Measurements from ENCODE around the gene GPRC5C.
A peak's percentile ranks its signal among the peaks of the same experiment; 100 is the strongest.

Gene GPRC5C

DNA sequence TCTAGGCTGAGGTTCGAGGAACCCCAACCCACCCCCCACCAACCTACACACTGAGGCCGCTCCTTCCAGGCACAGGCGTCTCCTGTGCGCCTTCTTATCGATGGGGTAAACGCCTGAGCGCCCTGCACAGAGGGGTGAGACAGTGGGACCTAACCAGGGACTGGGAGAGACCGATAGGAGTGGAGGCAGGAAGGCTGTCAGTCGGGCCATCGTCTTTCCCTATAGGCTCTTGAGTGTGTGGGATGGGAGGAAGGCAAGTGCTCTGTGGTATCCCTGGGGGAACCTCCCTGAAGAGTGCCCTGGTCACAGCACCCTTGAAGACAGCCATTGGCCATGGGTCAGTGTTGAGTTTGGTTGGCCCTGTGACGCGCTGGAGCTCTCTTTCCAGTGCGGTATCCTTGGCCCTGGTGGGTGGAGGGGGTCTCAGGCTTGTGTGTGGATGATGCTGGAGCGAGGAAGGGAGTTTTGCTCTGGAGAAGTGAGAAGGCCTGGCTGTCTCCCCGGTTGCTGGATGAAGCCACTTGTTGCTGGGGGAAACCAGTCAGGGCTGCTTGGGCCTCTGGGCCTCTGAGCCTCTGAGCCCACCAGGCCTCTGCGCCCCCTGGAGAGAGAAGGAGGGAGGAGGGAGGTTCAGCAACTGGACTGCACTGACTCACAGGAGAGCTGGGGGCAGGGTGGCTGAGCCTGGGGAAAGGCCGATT, 1.7 kb downstream of the GPRC5C start:
- DNase-seq (ENCODE audit: low spot score): no peak

- no peak for DNase-seq (ENCODE audit: low spot score)
These were observed 4.0 kb downstream of the GPRC5C start for GRCh38 chr17:74435775-74436359.

DNA sequence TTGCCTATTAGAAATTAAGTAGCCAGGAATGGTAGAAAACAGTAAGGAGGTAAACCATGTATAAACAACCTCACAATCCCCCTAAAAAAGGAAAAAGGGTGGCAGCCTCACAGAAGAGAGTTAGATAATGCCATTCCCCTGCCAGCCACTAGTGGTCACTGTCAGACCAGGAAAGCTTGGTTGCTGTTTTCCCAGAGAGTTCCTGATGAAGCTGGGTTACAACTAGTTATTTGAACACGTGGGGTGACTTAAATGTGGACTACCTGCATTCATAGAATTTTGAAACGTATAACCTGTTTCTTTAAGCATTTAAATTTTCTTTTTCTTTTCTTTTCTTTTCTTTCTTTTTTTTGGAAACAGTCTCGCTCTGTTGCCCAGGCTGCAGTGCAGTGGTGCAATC, 5.8 kb downstream of the GPRC5C start:
- DNase-seq (ENCODE audit: low spot score): no peak

DNA sequence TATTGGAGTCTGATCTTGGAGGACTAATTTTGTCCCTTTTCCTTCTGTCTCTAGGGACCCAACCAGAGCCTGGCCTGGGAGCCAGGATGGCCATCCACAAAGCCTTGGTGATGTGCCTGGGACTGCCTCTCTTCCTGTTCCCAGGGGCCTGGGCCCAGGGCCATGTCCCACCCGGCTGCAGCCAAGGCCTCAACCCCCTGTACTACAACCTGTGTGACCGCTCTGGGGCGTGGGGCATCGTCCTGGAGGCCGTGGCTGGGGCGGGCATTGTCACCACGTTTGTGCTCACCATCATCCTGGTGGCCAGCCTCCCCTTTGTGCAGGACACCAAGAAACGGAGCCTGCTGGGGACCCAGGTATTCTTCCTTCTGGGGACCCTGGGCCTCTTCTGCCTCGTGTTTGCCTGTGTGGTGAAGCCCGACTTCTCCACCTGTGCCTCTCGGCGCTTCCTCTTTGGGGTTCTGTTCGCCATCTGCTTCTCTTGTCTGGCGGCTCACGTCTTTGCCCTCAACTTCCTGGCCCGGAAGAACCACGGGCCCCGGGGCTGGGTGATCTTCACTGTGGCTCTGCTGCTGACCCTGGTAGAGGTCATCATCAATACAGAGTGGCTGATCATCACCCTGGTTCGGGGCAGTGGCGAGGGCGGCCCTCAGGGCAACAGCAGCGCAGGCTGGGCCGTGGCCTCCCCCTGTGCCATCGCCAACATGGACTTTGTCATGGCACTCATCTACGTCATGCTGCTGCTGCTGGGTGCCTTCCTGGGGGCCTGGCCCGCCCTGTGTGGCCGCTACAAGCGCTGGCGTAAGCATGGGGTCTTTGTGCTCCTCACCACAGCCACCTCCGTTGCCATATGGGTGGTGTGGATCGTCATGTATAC, 8.0 kb downstream of the GPRC5C start:
- DNase-seq (ENCODE audit: low spot score): no peak

- no peak for DNase-seq (ENCODE audit: low spot score)
These were observed 9.6 kb downstream of the GPRC5C start for GRCh38 chr17:74441537-74441936.

GRCh38 chr17:74442291-74442669, 10.4 kb downstream of the GPRC5C start:
- no peak for DNase-seq (ENCODE audit: low spot score)

- DNase-seq (ENCODE audit: low spot score): peak; percentile 54
These were observed 11.0 kb downstream of the GPRC5C start for GRCh38 chr17:74442670-74443515.

GRCh38 chr17:74443516-74444296, 11.8 kb downstream of the GPRC5C start:
- DNase-seq (ENCODE audit: low spot score): no peak

- DNase-seq (ENCODE audit: low spot score): no peak
These were observed 12.5 kb downstream of the GPRC5C start for GRCh38 chr17:74444406-74444805.

GRCh38 chr17:74445158-74445557, 13.3 kb downstream of the GPRC5C start:
- no peak for DNase-seq (ENCODE audit: low spot score)

DNA sequence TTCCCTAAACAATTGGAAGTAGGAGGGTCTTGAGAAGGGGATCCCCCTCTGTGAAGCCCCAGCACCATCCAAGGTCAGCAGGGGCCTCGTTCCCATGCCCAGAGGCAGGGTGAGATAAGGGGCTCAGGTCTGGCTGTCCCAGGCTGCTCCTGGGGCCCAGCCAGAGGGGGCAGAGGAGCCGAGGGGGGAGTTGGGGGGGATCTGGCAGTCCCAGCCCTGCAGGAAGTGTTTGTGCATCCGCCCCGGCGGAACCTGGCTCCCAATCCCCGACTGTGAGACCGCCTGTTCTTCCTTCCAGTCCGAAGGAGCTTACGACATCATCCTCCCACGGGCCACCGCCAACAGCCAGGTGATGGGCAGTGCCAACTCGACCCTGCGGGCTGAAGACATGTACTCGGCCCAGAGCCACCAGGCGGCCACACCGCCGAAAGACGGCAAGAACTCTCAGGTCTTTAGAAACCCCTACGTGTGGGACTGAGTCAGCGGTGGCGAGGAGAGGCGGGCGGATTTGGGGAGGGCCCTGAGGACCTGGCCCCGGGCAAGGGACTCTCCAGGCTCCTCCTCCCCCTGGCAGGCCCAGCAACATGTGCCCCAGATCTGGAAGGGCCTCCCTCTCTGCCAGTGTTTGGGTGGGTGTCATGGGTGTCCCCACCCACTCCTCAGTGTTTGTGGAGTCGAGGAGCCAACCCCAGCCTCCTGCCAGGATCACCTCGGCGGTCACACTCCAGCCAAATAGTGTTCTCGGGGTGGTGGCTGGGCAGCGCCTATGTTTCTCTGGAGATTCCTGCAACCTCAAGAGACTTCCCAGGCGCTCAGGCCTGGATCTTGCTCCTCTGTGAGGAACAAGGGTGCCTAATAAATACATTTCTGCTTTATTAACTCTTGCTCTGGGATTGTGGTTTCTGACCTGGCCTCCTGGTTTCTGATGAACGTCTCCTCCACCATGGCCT, 14.9 kb downstream of the GPRC5C start:
- no peak for DNase-seq (ENCODE audit: low spot score)

GRCh38 chr17:74447628-74448159, 15.8 kb downstream of the GPRC5C start:
- no peak for DNase-seq (ENCODE audit: low spot score)

DNA sequence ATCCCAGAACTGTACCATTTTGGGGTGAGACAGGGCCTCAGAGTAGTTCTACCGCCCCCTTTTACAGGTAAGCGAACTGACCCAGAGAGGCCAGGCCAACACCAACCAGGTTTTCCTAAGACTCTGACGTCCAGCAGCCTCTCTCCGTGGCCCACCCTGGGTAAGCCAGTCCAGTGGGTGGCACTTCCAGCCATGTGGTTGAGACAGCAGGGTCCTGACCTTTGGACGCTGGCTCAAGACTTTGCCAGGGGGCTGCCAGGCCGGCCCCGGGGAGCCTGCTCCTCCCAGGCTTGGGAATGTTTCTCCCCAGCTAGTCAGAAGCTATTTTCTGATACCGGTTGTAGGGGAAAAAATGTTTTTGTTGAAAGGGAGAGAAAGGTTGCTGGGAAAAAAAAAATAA, 16.9 kb downstream of the GPRC5C start:
- DNase-seq (ENCODE audit: low spot score): no peak

DNA sequence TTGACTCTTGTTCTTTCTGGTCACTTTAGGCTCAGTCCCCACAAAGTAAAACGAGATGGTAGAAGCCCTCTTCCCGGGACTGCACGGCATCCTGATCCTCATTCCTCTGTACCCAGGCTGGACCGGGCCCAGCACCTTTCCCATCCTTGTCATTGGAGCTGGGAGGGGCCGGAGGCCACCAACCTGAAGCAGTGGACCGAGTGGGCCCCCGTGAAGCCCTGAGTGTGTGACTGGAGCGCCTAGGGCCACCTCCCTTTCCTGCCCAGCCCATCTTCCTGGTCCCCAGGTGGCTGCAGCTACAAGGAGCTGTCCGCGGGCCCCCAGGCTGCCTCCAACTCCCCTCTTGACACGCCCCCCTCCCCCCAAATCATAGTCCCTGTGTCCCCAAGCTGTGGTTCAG, 17.4 kb downstream of the GPRC5C start:
- no peak for DNase-seq (ENCODE audit: low spot score)

- no peak for DNase-seq (ENCODE audit: low spot score)
These were observed 17.9 kb downstream of the GPRC5C start for GRCh38 chr17:74449773-74450172.

DNA sequence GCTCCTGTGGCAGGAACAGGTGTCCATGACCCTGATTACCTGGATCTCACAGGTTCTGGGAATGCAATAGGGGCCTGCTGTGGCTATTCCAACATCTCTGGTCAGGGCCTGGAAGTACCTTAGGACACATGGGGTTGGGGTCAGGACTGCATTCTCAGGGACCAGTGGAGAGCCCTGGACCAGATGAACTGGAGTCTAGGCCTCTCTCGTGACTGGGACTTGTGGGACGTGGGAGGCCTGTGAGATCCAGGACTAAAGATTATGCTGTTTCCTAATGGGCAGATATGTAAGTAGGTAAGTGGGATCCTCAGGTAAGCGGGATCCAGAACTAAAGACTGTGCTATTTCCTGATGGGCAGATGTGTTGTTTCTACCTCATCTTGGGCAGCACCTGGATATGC, 18.3 kb downstream of the GPRC5C start:
- no peak for DNase-seq (ENCODE audit: low spot score)

GRCh38 chr17:74450925-74451403, 19.1 kb downstream of the GPRC5C start:
- no peak for DNase-seq (ENCODE audit: low spot score)

DNA sequence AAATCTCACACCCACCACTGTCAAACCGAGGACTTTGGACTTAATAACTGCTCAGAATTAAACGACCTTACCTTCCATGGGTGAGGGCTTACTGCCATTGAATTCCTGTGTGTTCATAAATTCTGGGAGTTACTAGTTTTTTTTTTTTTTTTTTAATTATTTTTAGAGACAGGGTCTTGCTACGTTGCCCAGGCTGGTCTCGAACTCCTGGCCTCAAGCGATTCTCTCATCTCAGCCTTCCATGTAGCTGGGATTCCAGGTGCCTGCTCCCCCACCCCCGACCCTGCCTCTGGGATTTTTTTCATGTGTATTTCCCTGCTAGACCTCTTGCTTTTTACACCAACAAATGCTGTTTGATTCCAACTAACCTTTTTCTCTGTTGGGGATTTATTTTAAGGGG, 19.7 kb downstream of the GPRC5C start:
- DNase-seq (ENCODE audit: low spot score): no peak

DNA sequence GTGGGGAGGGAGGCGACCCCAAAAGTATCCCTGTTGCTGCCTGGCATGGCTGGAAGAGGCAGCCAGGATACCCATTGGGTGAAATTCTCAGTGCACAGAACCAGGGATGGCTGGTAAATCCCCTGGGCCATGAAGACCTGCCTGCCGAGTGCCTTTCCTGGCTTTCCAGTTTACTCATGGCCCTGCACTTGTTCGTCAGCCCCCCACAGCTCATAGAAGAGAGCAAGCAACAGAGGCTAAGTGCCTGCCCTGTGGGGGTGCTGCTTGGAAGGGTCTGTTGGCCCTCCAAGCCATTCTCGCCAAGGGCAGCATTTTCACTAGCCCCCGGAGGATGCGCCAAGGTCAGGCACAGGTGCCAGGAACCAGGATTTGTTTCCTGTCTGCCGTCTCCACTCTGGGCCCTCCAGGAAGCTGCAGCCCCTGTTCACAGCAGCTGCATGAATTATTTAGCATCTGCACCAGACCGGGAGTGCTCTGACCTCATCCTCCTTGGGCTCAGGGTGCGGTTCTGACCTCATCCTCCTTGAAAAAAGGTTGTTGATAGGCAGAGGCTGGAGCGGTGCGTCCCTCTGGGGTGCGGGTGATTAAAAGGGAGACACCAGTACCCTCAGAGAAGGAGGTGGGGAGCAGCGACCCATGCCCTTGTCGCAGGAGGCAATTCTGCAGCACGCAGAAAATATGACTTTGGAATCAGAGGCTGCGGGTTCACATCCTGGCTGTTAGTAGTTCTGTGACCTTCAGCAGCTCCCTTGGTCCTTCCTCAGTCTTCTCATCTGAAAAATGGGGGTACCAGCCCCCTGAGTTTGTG, 20.3 kb downstream of the GPRC5C start:
- DNase-seq (ENCODE audit: low spot score): no peak

All from germinal center (tissue), 1 donor.